HG02763 (cell line): Measurements from ENCODE around the gene SHISA5.
"Not testable (repeated sequence)": the region's sequence is repeated elsewhere in the genome, so short reads cannot be mapped to it uniquely, and the experiment has no call there.

Experiments used
- ATAC-seq: cut with Tn5 transposase; IDR thresholded peaks from one replicate; pipeline ENCODE4 v1.9.1; 2021; ENCODE audit warnings: mild to moderate bottlenecking, moderate library complexity; ENCODE audit not compliant: unreplicated experiment

SHISA5 gene, protein sequence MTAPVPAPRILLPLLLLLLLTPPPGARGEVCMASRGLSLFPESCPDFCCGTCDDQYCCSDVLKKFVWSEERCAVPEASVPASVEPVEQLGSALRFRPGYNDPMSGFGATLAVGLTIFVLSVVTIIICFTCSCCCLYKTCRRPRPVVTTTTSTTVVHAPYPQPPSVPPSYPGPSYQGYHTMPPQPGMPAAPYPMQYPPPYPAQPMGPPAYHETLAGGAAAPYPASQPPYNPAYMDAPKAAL

GRCh38 chr3:48504051-48504946 is at the start of gene SHISA5:
Gene SHISA5, minus strand, starts transcription at chr3:48504174. Its CDS starts 80 bp downstream, at chr3:48504094.
- ATAC-seq = no peak

DNA sequence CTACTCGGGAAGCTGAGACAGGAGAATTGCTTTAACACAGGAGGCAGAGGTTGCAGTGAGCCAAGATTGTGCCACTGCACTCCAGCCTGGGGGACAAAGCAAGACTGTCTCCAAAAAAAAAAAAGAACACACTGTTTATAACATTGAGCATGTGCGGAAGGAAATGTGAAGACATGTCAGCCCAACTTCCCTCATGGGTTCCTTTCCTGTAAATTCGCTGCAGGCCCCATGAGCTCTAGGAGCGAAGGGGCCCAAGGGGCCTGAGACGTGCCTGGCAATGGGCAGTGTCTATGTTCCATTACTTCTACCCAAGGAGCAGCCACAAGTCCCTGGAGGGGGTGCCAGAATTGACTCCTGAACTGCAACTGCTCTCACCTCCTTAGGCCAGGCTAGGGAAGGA is 49.4 kb upstream of the SHISA5 start:
- ATAC-seq = no peak

GRCh38 chr3:48552111-48552951 is 48.4 kb upstream of the SHISA5 start:
- no peak for ATAC-seq

DNA sequence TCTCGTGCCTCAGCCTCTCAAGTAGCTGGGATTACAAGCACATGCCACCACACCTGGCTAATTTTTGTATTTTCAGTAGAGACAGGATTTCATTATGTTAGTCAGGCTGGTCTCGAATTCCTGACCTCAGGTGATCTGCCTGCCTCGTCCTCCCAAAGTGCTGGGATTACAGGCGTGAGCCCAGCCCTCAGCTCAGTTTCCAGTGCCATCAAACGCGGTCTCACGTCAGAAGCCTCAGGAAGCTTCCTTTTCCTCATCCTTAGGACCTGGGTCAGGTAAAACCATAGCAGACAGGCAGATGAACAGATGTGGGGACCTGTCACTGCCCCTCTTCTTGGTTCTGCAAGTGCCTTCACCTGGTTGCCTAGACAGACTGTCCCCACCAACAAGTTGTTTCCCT is 47.7 kb upstream of the SHISA5 start:
- ATAC-seq = not testable (repeated sequence)

DNA sequence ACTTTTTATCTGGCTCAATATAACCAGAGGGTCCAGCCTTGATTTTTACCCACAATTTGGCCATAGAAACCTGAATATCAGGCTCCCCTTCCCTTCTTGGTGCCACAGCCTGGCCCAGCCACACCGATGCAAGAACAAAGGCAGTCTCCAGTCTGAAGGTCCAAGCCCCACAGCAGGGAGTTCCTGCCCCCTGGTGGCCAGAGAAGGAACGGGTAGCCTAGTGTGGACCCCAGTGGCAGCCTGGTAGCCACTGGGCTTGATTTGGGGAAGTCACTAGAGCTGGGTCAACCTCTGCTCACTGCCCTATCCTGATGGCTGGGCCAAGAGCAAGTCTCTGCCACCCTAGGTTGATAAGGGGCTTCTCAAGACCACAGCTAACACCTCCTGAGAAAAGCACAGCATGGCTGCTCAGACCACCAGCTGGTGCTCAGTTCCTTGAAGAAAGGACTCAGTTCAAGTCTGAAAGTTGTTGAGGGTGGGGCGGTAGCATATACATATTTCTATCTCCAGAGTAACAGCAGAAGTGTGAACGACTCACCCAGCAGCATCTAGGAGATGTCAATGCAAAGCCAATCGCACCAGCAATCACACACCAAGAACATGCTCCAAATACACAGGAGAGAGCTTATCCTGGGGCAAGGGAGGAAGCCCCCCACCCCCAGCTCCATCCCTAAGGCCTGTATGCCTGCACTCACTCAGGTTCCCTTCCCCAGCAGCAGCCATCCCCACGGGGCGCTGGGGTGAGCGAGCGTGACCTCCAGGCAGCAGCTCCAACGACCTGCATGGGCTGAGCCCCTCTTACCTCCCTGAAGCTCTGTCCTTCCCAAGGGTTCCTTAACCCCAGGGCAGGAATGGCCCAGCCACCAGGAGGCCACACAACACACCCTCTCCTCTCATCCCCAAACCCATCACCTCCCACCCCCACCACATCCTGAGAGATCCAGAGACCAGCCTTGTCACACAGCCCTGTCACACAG is 45.0 kb upstream of the SHISA5 start:
- ATAC-seq = no peak

- no peak for ATAC-seq
Measured at GRCh38 chr3:48548126-48548525, 44.2 kb upstream of the SHISA5 start.

GRCh38 chr3:48546203-48546829 is 42.3 kb upstream of the SHISA5 start:
- no peak for ATAC-seq

GRCh38 chr3:48544141-48544540 is 40.2 kb upstream of the SHISA5 start:
- no peak for ATAC-seq

DNA sequence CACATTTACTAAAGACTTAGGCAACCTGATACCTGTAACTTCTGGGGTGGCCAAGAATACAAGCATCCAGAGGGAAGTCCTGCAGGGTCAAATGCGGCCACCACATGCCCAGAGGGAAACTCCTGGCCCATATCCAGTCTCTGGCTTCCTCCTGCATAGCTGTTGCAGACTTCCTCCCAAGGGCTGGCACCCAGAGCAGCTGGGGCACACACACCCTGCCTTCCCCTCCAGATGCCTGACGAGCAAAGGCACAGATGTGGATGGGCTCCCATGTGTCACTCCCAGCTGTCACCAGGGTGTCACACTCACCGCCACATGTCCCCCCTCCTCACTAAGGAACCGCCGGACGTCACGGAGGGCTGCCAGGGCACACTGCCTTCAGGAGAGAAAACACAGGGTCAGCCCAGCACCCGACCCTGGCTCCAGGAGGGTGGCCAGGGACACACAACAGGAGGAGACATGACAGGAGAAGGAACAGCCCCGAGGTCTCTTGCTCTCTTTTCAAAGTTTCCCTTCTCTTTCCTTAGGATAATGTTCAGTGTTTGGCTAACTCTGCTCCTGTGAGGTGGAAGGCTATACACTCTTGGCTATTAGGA is 39.4 kb upstream of the SHISA5 start:
- no peak for ATAC-seq

DNA sequence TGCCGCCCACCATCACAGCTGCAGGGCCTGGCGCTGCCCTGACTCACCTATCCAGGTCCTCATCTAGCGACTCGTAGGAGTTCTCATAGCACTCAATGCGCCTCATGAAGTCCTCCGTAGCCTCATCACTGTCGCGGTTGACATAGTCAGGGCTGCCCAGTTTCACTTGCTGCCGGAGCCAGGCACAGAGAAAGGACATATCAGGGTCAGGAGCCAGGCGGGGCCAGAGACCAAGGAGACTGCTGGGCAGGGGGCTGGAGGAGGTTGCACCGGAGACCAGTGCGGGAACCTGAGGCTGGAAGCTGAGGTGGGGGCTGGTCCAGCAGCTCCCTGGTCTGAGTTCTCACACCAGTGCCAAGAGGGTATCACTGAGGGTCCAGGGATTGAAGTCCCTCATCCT is 34.5 kb upstream of the SHISA5 start:
- ATAC-seq = no peak

GRCh38 chr3:48536785-48537184 is 32.8 kb upstream of the SHISA5 start:
- ATAC-seq = no peak

GRCh38 chr3:48536116-48536515 is 32.1 kb upstream of the SHISA5 start:
- ATAC-seq = no peak

DNA sequence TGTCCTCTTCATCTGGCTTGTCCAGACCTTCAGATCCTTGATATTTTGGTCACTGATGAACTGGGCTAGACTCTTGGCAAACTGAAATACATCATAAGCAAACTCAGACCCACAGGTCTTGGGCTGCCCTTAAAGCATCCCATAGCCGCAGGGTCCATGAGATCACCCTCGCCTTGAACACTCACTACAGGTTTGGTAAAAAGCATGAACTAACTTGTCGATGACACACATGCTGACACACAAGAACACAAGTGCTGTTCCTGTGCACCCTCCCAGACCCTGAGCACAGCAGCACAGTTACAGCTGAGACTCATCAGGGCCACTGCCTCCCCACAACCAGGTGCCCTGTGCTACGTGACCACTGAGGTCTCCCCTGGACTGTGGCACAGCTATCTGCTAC is 31.6 kb upstream of the SHISA5 start:
- no peak for ATAC-seq

DNA sequence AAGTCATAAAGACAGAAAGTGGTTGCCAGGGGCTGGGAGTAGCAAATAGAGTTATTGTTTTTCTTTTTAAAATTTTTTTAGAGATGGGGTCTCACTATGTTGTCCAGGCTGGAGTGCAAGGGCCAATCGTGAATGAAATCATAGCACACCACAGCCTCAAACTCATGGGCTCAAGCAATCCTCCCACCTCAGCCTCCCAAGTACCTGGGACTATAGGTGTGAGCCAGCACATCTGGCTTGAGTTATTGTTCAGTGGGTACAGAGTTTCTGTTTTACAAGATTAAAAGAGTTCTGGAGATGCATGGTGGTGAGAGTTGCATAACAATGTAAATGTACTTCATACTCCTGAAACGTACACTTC is 29.0 kb upstream of the SHISA5 start:
- ATAC-seq = no peak

- no peak for ATAC-seq
Measured at GRCh38 chr3:48532271-48532976, 28.4 kb upstream of the SHISA5 start.

GRCh38 chr3:48530701-48531100 is 26.7 kb upstream of the SHISA5 start:
- not testable (repeated sequence) for ATAC-seq

GRCh38 chr3:48528754-48529153 is 24.8 kb upstream of the SHISA5 start:
- no peak for ATAC-seq

- ATAC-seq = no peak
Measured at GRCh38 chr3:48528048-48528447, 24.1 kb upstream of the SHISA5 start.

GRCh38 chr3:48524970-48525369 is 21.0 kb upstream of the SHISA5 start:
- no peak for ATAC-seq
